Stimulated activated CD8-positive, alpha-beta memory T cell treated with anti-CD3 and anti-CD28 coated beads, Interleukin-7, amount 100 ng/mL, for 1 hour (primary cell): ENCODE measurements around the gene PLA2G7.
"Not testable (repeated sequence)": the region's sequence is repeated elsewhere in the genome, so short reads cannot be mapped to it uniquely, and the experiment has no call there.

Experiments used
- DNase-seq, 2 donors: peaks; one replicate each; pipeline ENCODE4 v3.0.0-alpha.2; 2020; ENCODE audit warnings: low read depth in 2 of 2

PLA2G7 gene

GRCh38 chr6:46748940-46749503 is 13.8 kb upstream of the PLA2G7 start:
- no peak for DNase-seq

- DNase-seq, result no peak
Measured at GRCh38 chr6:46746696-46747095, 11.5 kb upstream of the PLA2G7 start, which contains the start of gene ANKRD66. ANKRD66 (plus strand) TSS chr6:46746933; CDS start chr6:46751949, 5,016 bp downstream.

GRCh38 chr6:46745973-46746372 is 10.8 kb upstream of the PLA2G7 start:
- DNase-seq, result no peak

- not testable (repeated sequence) for DNase-seq
Measured at GRCh38 chr6:46744159-46744725, 9.1 kb upstream of the PLA2G7 start.

- no peak for DNase-seq
Measured at GRCh38 chr6:46743425-46744158, 8.4 kb upstream of the PLA2G7 start.

- DNase-seq, result no peak
Measured at GRCh38 chr6:46741910-46742309, 6.7 kb upstream of the PLA2G7 start.

GRCh38 chr6:46741482-46741881 is 6.3 kb upstream of the PLA2G7 start:
- no peak for DNase-seq

- no peak for DNase-seq
Measured at GRCh38 chr6:46736906-46737305, 1.7 kb upstream of the PLA2G7 start.

GRCh38 chr6:46735720-46736031 is 501 bp upstream of the PLA2G7 start:
- no peak for DNase-seq

GRCh38 chr6:46733341-46733801 is 1.8 kb downstream of the PLA2G7 start:
- DNase-seq, result no peak

GRCh38 chr6:46730921-46731461 is 4.2 kb downstream of the PLA2G7 start:
- no peak for DNase-seq

- no peak for DNase-seq
Measured at GRCh38 chr6:46729787-46730326, 5.3 kb downstream of the PLA2G7 start.

- DNase-seq, result no peak
Measured at GRCh38 chr6:46720401-46720800, 14.8 kb downstream of the PLA2G7 start.

GRCh38 chr6:46719099-46719498 is 16.1 kb downstream of the PLA2G7 start:
- no peak for DNase-seq

- no peak for DNase-seq
Measured at GRCh38 chr6:46715141-46715540, 20.0 kb downstream of the PLA2G7 start.

GRCh38 chr6:46711491-46711890 is 23.7 kb downstream of the PLA2G7 start:
- no peak for DNase-seq

GRCh38 chr6:46706464-46706863 is 28.7 kb downstream of the PLA2G7 start:
- no peak for DNase-seq

- no peak for DNase-seq
Measured at GRCh38 chr6:46704562-46704961, 30.6 kb downstream of the PLA2G7 start.

GRCh38 chr6:46699970-46700369 is 35.2 kb downstream of the PLA2G7 start:
- no peak for DNase-seq

- no peak for DNase-seq
Measured at GRCh38 chr6:46690911-46691451, 44.2 kb downstream of the PLA2G7 start.

- no peak for DNase-seq
Measured at GRCh38 chr6:46690141-46690755, 44.9 kb downstream of the PLA2G7 start.

GRCh38 chr6:46689657-46690056 is 45.5 kb downstream of the PLA2G7 start:
- DNase-seq, result no peak
